ENCODE results near the gene RAB15. TPM values are rescaled to one million over a fixed set of nuclear protein-coding genes. Genes with fewer than 3 reads are reported as not detected.

The RAB15 gene
- total and polyA plus RNA-seq, 2 donors (not counting 3 experiments of a cell fraction or from before 2014, with no cell fraction given): 24.9 to 33.3 TPM

- FAIRE-seq (no peak), DNase-seq (ENCODE audit: low read depth, low spot score) (no peak)
- no TSS peak for BruUV-seq (replicated peaks)
- Histone ChIP-seq H3K79me2 (ENCODE audit: control insufficient read depth, insufficient read depth, low read length) (no peaks in the 10 kb centered on the region), H3K9ac (replicated peaks; ENCODE audit: extremely low read depth, insufficient read depth, low read length) (no peak overlapping the region), H3K36me3 (ENCODE audit: control insufficient read depth in 2 of 2, extremely low read depth in 1 of 2, insufficient read depth in 2 of 2, low read length in 2 of 2) (no peaks in the 10 kb centered on the region), H3K4me1 (ENCODE audit: control insufficient read depth, extremely low read depth, insufficient read depth, low read length) (no peaks in the 10 kb centered on the region), H4K20me1 (replicated peaks; ENCODE audit: control insufficient read depth, extremely low read depth, insufficient read depth, low read length) (no peaks in the 10 kb centered on the region), H3K9me3 (replicated peaks; ENCODE audit: control insufficient read depth, insufficient read depth, low read length) (no peaks in the 10 kb centered on the region), H2AFZ (ENCODE audit: low read depth, low read length) (no peak overlapping the region), H3K27ac (ENCODE audit: insufficient read depth, low read depth, low read length) (no peak overlapping the region), H3K9me1 (replicated peaks; ENCODE audit: control insufficient read depth, extremely low read depth, insufficient read depth, low read length) (no peaks in the 10 kb centered on the region), H3K4me2 (ENCODE audit: insufficient read depth, low read length) (no peak overlapping the region), H3K27me3 (ENCODE audit: control insufficient read depth in 2 of 2, insufficient read depth in 2 of 2, low read length in 2 of 2) (no peaks in the 10 kb centered on the region), H3K4me3 (replicated peaks in 1 of 3; ENCODE audit: insufficient read depth in 1 of 3, low read depth in 1 of 3, low read length in 3 of 3) (no peak overlapping the region)
- intact Hi-C loops (cut with micrococcal nuclease): no loop called here
- ChIA-PET POLR2A (no interaction called here), CTCF (interaction anchor here (0.7 to 2.6 kb wide), 5 partner anchors 9 to 176 kb away, joined by 3 to 17 read pairs (median 3); no protein-coding TSS in a partner anchor)
- TF ChIP-seq FOS (IDR thresholded peaks at IDR 0.05; ENCODE audit: borderline replicate concordance, insufficient read depth, low read length) (peak; percentile 32), JUN (IDR thresholded peaks at IDR 0.05; ENCODE audit: borderline replicate concordance, insufficient read depth, insufficient read length, low read depth) (peak; percentile 18)
- TF ChIP-seq, protein P1, sequence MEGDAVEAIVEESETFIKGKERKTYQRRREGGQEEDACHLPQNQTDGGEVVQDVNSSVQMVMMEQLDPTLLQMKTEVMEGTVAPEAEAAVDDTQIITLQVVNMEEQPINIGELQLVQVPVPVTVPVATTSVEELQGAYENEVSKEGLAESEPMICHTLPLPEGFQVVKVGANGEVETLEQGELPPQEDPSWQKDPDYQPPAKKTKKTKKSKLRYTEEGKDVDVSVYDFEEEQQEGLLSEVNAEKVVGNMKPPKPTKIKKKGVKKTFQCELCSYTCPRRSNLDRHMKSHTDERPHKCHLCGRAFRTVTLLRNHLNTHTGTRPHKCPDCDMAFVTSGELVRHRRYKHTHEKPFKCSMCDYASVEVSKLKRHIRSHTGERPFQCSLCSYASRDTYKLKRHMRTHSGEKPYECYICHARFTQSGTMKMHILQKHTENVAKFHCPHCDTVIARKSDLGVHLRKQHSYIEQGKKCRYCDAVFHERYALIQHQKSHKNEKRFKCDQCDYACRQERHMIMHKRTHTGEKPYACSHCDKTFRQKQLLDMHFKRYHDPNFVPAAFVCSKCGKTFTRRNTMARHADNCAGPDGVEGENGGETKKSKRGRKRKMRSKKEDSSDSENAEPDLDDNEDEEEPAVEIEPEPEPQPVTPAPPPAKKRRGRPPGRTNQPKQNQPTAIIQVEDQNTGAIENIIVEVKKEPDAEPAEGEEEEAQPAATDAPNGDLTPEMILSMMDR (IDR thresholded peaks at IDR 0.05; ENCODE audit: extremely low read depth in 1 of 2, insufficient read depth in 1 of 2, low read depth in 1 of 2, low read length in 2 of 2): no peak
- dilution Hi-C loops (cut with MboI; ENCODE audit: extremely low pct_ligation_motif_present, low sequenced_read_pairs): no loop called here
Measured at GRCh38 chr14:65006261-65006721, 34.2 kb upstream of the RAB15 start.

GRCh38 chr14:65003394-65003793 lies 31.3 kb upstream of the RAB15 start:
- CTCF ChIA-PET: interaction anchor here (1.3 kb wide), 1 partner anchor 17 kb away, joined by 3 read pairs; the partner anchor contains the start of gene FNTB

More at GRCh38 chr14:65003394-65003793, 31.3 kb upstream of the RAB15 start:
- H3K79me2 ChIP-seq (ENCODE audit: control insufficient read depth, insufficient read depth, low read length): no peaks in the 10 kb centered on the region
- H3K36me3 ChIP-seq (ENCODE audit: control insufficient read depth in 2 of 2, extremely low read depth in 1 of 2, insufficient read depth in 2 of 2, low read length in 2 of 2): no peaks in the 10 kb centered on the region
- FAIRE-seq: no peak
- intact Hi-C loops (cut with micrococcal nuclease): no loop called here
- H2AFZ ChIP-seq (ENCODE audit: low read depth, low read length): no peak overlapping the region
- H3K4me2 ChIP-seq (ENCODE audit: insufficient read depth, low read length): no peak overlapping the region
- TF ChIP-seq EZH2 (IDR thresholded peaks at IDR 0.05; ENCODE audit: borderline replicate concordance, low read depth, low read length, severe bottlenecking) (no peak), MYC (IDR thresholded peaks at IDR 0.05; ENCODE audit: low read depth, low read length) (no peak)
- TF ChIP-seq, protein P1 (IDR thresholded peaks at IDR 0.05; ENCODE audit: extremely low read depth in 1 of 2, insufficient read depth in 1 of 2, low read depth in 1 of 2, low read length in 2 of 2): no peak
- DNase-seq (ENCODE audit: low read depth, low spot score): no peak
- no TSS peak for BruUV-seq (replicated peaks)
- H3K9me1 ChIP-seq (replicated peaks; ENCODE audit: control insufficient read depth, extremely low read depth, insufficient read depth, low read length): no peaks in the 10 kb centered on the region
- dilution Hi-C loops (cut with MboI; ENCODE audit: extremely low pct_ligation_motif_present, low sequenced_read_pairs): no loop called here
- no peak overlapping the region for H3K9ac ChIP-seq (replicated peaks; ENCODE audit: extremely low read depth, insufficient read depth, low read length)
- H3K27me3 ChIP-seq (ENCODE audit: control insufficient read depth in 2 of 2, insufficient read depth in 2 of 2, low read length in 2 of 2): no peaks in the 10 kb centered on the region
- POLR2A ChIA-PET: no interaction called here
- no peak overlapping the region for H3K4me3 ChIP-seq (replicated peaks in 1 of 3; ENCODE audit: insufficient read depth in 1 of 3, low read depth in 1 of 3, low read length in 3 of 3)
- peaks cover 4% of the 10 kb centered on the region for H3K4me1 ChIP-seq (ENCODE audit: control insufficient read depth, extremely low read depth, insufficient read depth, low read length)
- H3K27ac ChIP-seq (ENCODE audit: insufficient read depth, low read depth, low read length): no peak overlapping the region
- no peaks in the 10 kb centered on the region for H4K20me1 ChIP-seq (replicated peaks; ENCODE audit: control insufficient read depth, extremely low read depth, insufficient read depth, low read length)
- no peaks in the 10 kb centered on the region for H3K9me3 ChIP-seq (replicated peaks; ENCODE audit: control insufficient read depth, insufficient read depth, low read length)

Data from endothelial cell of umbilical vein (primary cell).